ENCODE measurements around the gene ERVK3-1. TPM values are rescaled to one million over a fixed set of nuclear protein-coding genes. Genes with fewer than 3 reads are reported as not detected.
"Not testable (repeated sequence)": the region's sequence is repeated elsewhere in the genome, so short reads cannot be mapped to it uniquely, and the experiment has no call there.

The ERVK3-1 gene
- polyA plus RNA-seq, 1 donor from 2014 or later, result 141 TPM

- H3K4me3 ChIP-seq (ENCODE audit: low read length), result peak overlapping the region; percentile 72
- no peaks in the 10 kb centered on the region for H3F3A ChIP-seq (ENCODE audit: insufficient read depth, low read length, poor library complexity, severe bottlenecking)
- no peaks in the 10 kb centered on the region for H3K36me3 ChIP-seq (ENCODE audit: insufficient read depth, low read length)
- no peaks in the 10 kb centered on the region for H3K27me3 ChIP-seq (ENCODE audit: insufficient read depth, low read depth, low read length)
- H3K4me2 ChIP-seq (ENCODE audit: low read length), result peak overlapping the region; percentile 51
- peaks cover 5% of the 10 kb centered on the region for H3K79me2 ChIP-seq (replicated peaks; ENCODE audit: insufficient read depth, low read length)
- no peak for TF ChIP-seq CTCF (IDR thresholded peaks at IDR 0.05; ENCODE audit: poor library complexity, severe bottlenecking)
- TF ChIP-seq SMC3 (conservative IDR thresholded peaks at IDR 0.05; ENCODE audit: poor library complexity), result peak; percentile 22
- TF ChIP-seq RAD21 (conservative IDR thresholded peaks at IDR 0.05), result peak; percentile 14
- TF ChIP-seq POLR2AphosphoS5 (IDR thresholded peaks at IDR 0.05), result peak; percentile 52
- TF ChIP-seq MXI1 (conservative IDR thresholded peaks at IDR 0.05; ENCODE audit: poor library complexity, severe bottlenecking), result peak; percentile 66
- peak overlapping the region; percentile 66 for H3K9ac ChIP-seq (ENCODE audit: low read length)
- no peaks in the 10 kb centered on the region for H4K20me1 ChIP-seq (ENCODE audit: insufficient read depth)
- no peaks in the 10 kb centered on the region for H3K9me3 ChIP-seq (ENCODE audit: low read length)
- H3K27ac ChIP-seq (ENCODE audit: low read length), result no peak overlapping the region
- no peaks in the 10 kb centered on the region for H3K9me2 ChIP-seq (ENCODE audit: insufficient read depth, low read length)
- H2AFZ ChIP-seq (ENCODE audit: low read depth, low read length), result no peak overlapping the region
Observed at GRCh38 chr19:58346961-58347929, 42.1 kb downstream of the ERVK3-1 start.

GRCh38 chr19:58348080-58348479, 42.9 kb downstream of the ERVK3-1 start:
- peak overlapping the region; percentile 51 for H3K4me2 ChIP-seq (ENCODE audit: low read length)
- not testable (repeated sequence) for H3K9me3 ChIP-seq (ENCODE audit: low read length); H3K9me2 ChIP-seq (ENCODE audit: insufficient read depth, low read length); H3K27ac ChIP-seq (ENCODE audit: low read length); H4K20me1 ChIP-seq (ENCODE audit: insufficient read depth); H3K36me3 ChIP-seq (ENCODE audit: insufficient read depth, low read length); H3K27me3 ChIP-seq (ENCODE audit: insufficient read depth, low read depth, low read length); H3K79me2 ChIP-seq (replicated peaks; ENCODE audit: insufficient read depth, low read length); H3F3A ChIP-seq (ENCODE audit: insufficient read depth, low read length, poor library complexity, severe bottlenecking); H2AFZ ChIP-seq (ENCODE audit: low read depth, low read length)
- peak overlapping the region; percentile 72 for H3K4me3 ChIP-seq (ENCODE audit: low read length)
- peak overlapping the region; percentile 66 for H3K9ac ChIP-seq (ENCODE audit: low read length)

GRCh38 chr19:58349590-58349989, 44.4 kb downstream of the ERVK3-1 start:
- H3K9me3 ChIP-seq (ENCODE audit: low read length), result no peaks in the 10 kb centered on the region
- H3K4me3 ChIP-seq (ENCODE audit: low read length), result no peak overlapping the region
- H4K20me1 ChIP-seq (ENCODE audit: insufficient read depth), result no peaks in the 10 kb centered on the region
- no peak overlapping the region for H2AFZ ChIP-seq (ENCODE audit: low read depth, low read length)
- H3K9ac ChIP-seq (ENCODE audit: low read length), result no peak overlapping the region
- peaks cover 5% of the 10 kb centered on the region for H3K79me2 ChIP-seq (replicated peaks; ENCODE audit: insufficient read depth, low read length)
- no peaks in the 10 kb centered on the region for H3K9me2 ChIP-seq (ENCODE audit: insufficient read depth, low read length)
- H3F3A ChIP-seq (ENCODE audit: insufficient read depth, low read length, poor library complexity, severe bottlenecking), result no peaks in the 10 kb centered on the region
- TF ChIP-seq SMC3 (conservative IDR thresholded peaks at IDR 0.05; ENCODE audit: poor library complexity) (no peak), EP300 (conservative IDR thresholded peaks at IDR 0.05; ENCODE audit: poor library complexity, severe bottlenecking) (no peak), REST (IDR thresholded peaks at IDR 0.05; ENCODE audit: borderline replicate concordance) (no peak), CTCF (IDR thresholded peaks at IDR 0.05; ENCODE audit: poor library complexity, severe bottlenecking) (no peak), TAF1 (IDR thresholded peaks at IDR 0.05; ENCODE audit: low read depth) (no peak), RAD21 (conservative IDR thresholded peaks at IDR 0.05) (no peak), MXI1 (conservative IDR thresholded peaks at IDR 0.05; ENCODE audit: poor library complexity, severe bottlenecking) (no peak), EZH2 (IDR thresholded peaks at IDR 0.05; ENCODE audit: borderline replicate concordance, insufficient read depth, low read length, poor library complexity, severe bottlenecking) (no peak)
- no peaks in the 10 kb centered on the region for H3K27me3 ChIP-seq (ENCODE audit: insufficient read depth, low read depth, low read length)
- H3K36me3 ChIP-seq (ENCODE audit: insufficient read depth, low read length), result no peaks in the 10 kb centered on the region
- H3K4me2 ChIP-seq (ENCODE audit: low read length), result no peak overlapping the region
- no peak overlapping the region for H3K27ac ChIP-seq (ENCODE audit: low read length)
